GM19193 (cell line): Measurements from ENCODE around the gene ECM2.

Experiments
- POLR2A ChIP-seq: IDR thresholded peaks from 4 replicates; pipeline ENCODE4 v1.6.1; 2011; ENCODE audit not compliant: insufficient read depth, insufficient read length; ENCODE audit errors: extremely low read depth

The ECM2 gene

GRCh38 chr9:92512622-92513021 is 23.2 kb downstream of the ECM2 start:
- TF ChIP-seq POLR2A: no peak

GRCh38 chr9:92510747-92511146 is 25.0 kb downstream of the ECM2 start:
- no peak for TF ChIP-seq POLR2A

- no peak for TF ChIP-seq POLR2A
Measured at GRCh38 chr9:92509050-92509449, 26.7 kb downstream of the ECM2 start.

GRCh38 chr9:92508018-92508820 is 27.6 kb downstream of the ECM2 start:
- TF ChIP-seq POLR2A: no peak

- no peak for TF ChIP-seq POLR2A
Measured at GRCh38 chr9:92507496-92507895, 28.3 kb downstream of the ECM2 start.

- no peak for TF ChIP-seq POLR2A
Measured at GRCh38 chr9:92507005-92507404, 28.8 kb downstream of the ECM2 start.

GRCh38 chr9:92506184-92506857 is 29.5 kb downstream of the ECM2 start:
- TF ChIP-seq POLR2A: no peak

- TF ChIP-seq POLR2A: no peak
Measured at GRCh38 chr9:92504881-92505280, 30.9 kb downstream of the ECM2 start.

- TF ChIP-seq POLR2A: no peak
Measured at GRCh38 chr9:92503156-92503555, 32.6 kb downstream of the ECM2 start.

- TF ChIP-seq POLR2A: no peak
Measured at GRCh38 chr9:92501671-92502393, 34.0 kb downstream of the ECM2 start.

GRCh38 chr9:92500725-92501124 is 35.1 kb downstream of the ECM2 start:
- TF ChIP-seq POLR2A: no peak

GRCh38 chr9:92499701-92500100 is 36.1 kb downstream of the ECM2 start:
- TF ChIP-seq POLR2A: no peak

- no peak for TF ChIP-seq POLR2A
Measured at GRCh38 chr9:92496396-92497176, 39.2 kb downstream of the ECM2 start.

- no peak for TF ChIP-seq POLR2A
Measured at GRCh38 chr9:92494856-92495255, 40.9 kb downstream of the ECM2 start.
